HepG2 (cell line): Measurements from ENCODE around the gene ARFGAP2. TPM values are rescaled to one million over a fixed set of nuclear protein-coding genes. Genes with fewer than 3 reads are reported as not detected.

Source experiments
- ATAC-seq: fragments of 200-7000 bp; cut with Tn5 transposase; 3 replicates; pipeline ENCODE4 v1.9.1; 2020; ENCODE audit warnings: mild to moderate bottlenecking, moderate library complexity
- BruUV-seq: library from RNA; stranded (reverse); fragments of 400-500 nt; replicated peaks from 2 replicates; lab custom pipeline; 2021; lab: Mats Ljungman, UMichigan
- CTCF ChIA-PET: fragments of 300-600 bp; formaldehyde crosslinking; extraction: SDS; loops from one replicate; lab custom pipeline; 2021; ENCODE audit warnings: low total read pairs, inconsistent platforms, low intra/inter-chr PET ratio; lab: Yijun Ruan, JAX
- POLR2A ChIA-PET: fragments of 350-600 bp; sonication (Branson Sonifier 250); formaldehyde crosslinking; loops from one replicate; lab custom pipeline; 2020; ENCODE audit warnings: antibody characterized with exemption, inconsistent platforms; lab: Yijun Ruan, JAX
- DNase-seq: peaks from one replicate; pipeline ENCODE4 v3.0.0-alpha.2; 2015; ENCODE audit warnings: low spot score
- FAIRE-seq: peaks from 3 replicates; lab custom pipeline; 2011; peaks lifted over from hg19 to GRCh38; lab: Jason Lieb, UNC
- H2AFZ ChIP-seq: one replicate; pipeline ENCODE4 v1.6.1; 2011; ENCODE audit warnings: low read length, inconsistent platforms
- H3K27ac ChIP-seq: fragments of 300-600 bp; 3 replicates; pipeline ENCODE4 v1.8.0; 2011; ENCODE audit warnings: mixed run types, mild to moderate bottlenecking, mixed read lengths, low read length, inconsistent platforms; ENCODE audit not compliant: insufficient read depth; ENCODE audit errors: extremely low read length
- H3K27me3 ChIP-seq, 2 experiments: fragments of 200-600 bp in 1 of 2; 2 replicates in 1 of 2; 3 replicates in 1 of 2; pipeline versions ENCODE4 v1.6.0 to v1.8.0; 2011; ENCODE audit warnings: low read length in 2 of 2, mild to moderate bottlenecking in 2 of 2, moderate library complexity in 2 of 2, inconsistent platforms in 1 of 2; ENCODE audit not compliant: insufficient read depth in 2 of 2, control insufficient read depth in 1 of 2
- H3K36me3 ChIP-seq, 2 experiments: fragments of 200-600 bp in 1 of 2; replicated peaks in 1 of 2; 2 replicates in 1 of 2; 3 replicates in 1 of 2; pipeline versions ENCODE4 v1.5.1 to v1.8.0; 2011; ENCODE audit warnings: low read length in 2 of 2, inconsistent platforms in 1 of 2; ENCODE audit not compliant: insufficient read depth in 2 of 2, control insufficient read depth in 1 of 2
- H3K4me1 ChIP-seq: 2 replicates; pipeline ENCODE4 v1.5.1; 2012; ENCODE audit warnings: low read length, inconsistent platforms; ENCODE audit not compliant: insufficient read depth
- H3K4me2 ChIP-seq: 2 replicates; pipeline ENCODE4 v1.6.0; 2011; ENCODE audit warnings: low read depth, low read length, inconsistent platforms
- H3K4me3 ChIP-seq, 3 experiments: fragments of 200-600 bp in 1 of 3; sonication (generic), shearing (Covaris generic) in 1 of 3; replicated peaks in 1 of 3; 2 replicates each; pipeline ENCODE4 v1.5.1; 2011 to 2016; ENCODE audit warnings: low read length in 3 of 3, inconsistent platforms in 2 of 3, low read depth in 2 of 3, mild to moderate bottlenecking in 2 of 3, control low read depth in 1 of 3, mixed read lengths in 1 of 3; ENCODE audit not compliant: insufficient read depth in 1 of 3
- H3K79me2 ChIP-seq: one replicate; pipeline ENCODE4 v1.6.1; 2011; ENCODE audit warnings: low read length, inconsistent platforms; ENCODE audit not compliant: insufficient read depth
- H3K9ac ChIP-seq: 2 replicates; pipeline ENCODE4 v1.6.0; 2011; ENCODE audit warnings: mild to moderate bottlenecking, low read depth, low read length, inconsistent platforms; ENCODE audit not compliant: insufficient read depth
- H3K9me3 ChIP-seq: 2 replicates; pipeline ENCODE4 v1.5.1; 2012; ENCODE audit warnings: mild to moderate bottlenecking, low read length
- H4K20me1 ChIP-seq: 2 replicates; pipeline ENCODE4 v1.6.0; 2011; ENCODE audit warnings: inconsistent platforms, mild to moderate bottlenecking, low read length, moderate library complexity; ENCODE audit not compliant: insufficient read depth
- AGO2 ChIP-seq: fragments of 200-400 bp; formaldehyde crosslinking; optimal IDR thresholded peaks from 2 replicates; pipeline ENCODE3; 2017; ENCODE audit warnings: mild to moderate bottlenecking, low read depth, low read length, moderate library complexity
- MYNN ChIP-seq: sonication (generic); formaldehyde crosslinking; IDR thresholded peaks from 2 replicates; pipeline ENCODE4 v1.4.0; 2020; ENCODE audit warnings: mild to moderate bottlenecking, low read depth, missing genetic modification reagents
- SMC3 ChIP-seq: IDR thresholded peaks from 2 replicates; pipeline ENCODE4 v1.6.1; 2011; ENCODE audit warnings: low read length, improper control_type of control experiment
- WIZ ChIP-seq: sonication (generic); formaldehyde crosslinking; IDR thresholded peaks from 2 replicates; pipeline ENCODE4 v1.5.1; 2020; ENCODE audit warnings: mild to moderate bottlenecking, missing genetic modification reagents
- XRCC5 ChIP-seq: fragments of 200-400 bp; formaldehyde crosslinking; optimal IDR thresholded peaks from 2 replicates; pipeline ENCODE3; 2017; ENCODE audit warnings: mild to moderate bottlenecking, low read length
- ZNF282 ChIP-seq: fragments of 450-650 bp; IDR thresholded peaks from 2 replicates; pipeline ENCODE4 v1.6.1; 2018; ENCODE audit not compliant: partially characterized antibody
- ZNF34 ChIP-seq: sonication (generic); formaldehyde crosslinking; IDR thresholded peaks from 2 replicates; pipeline ENCODE4 v1.4.0; 2020; ENCODE audit warnings: mild to moderate bottlenecking, missing genetic modification reagents, borderline replicate concordance
- ZNF558 ChIP-seq: sonication (generic); formaldehyde crosslinking; IDR thresholded peaks from 2 replicates; pipeline ENCODE4 v1.9.0; 2022; ENCODE audit warnings: mild to moderate bottlenecking, missing genetic modification reagents, borderline replicate concordance
- WGBS: methylation state at CpG from one replicate; pipeline ENCODE4 v1.1.6; 2017; ENCODE audit warnings: low lambda C conversion rate; 5-methylcytosine and 5-hydroxymethylcytosine counted together
- in situ Hi-C: cut with HindIII; loops from 2 replicates; pipeline ENCODE4 v1.10.0; 2017; ENCODE audit warnings: low pct_unique_long_range_greater_than_20kb; ENCODE audit not compliant: extremely low pct_ligation_motif_present
- intact Hi-C: fragments of 100-400 bp; cut with micrococcal nuclease; formaldehyde crosslinking; loops from one replicate; pipeline ENCODE4 v1.10.0; 2022; ENCODE audit not compliant: unreplicated experiment
- polyA plus RNA-seq, 8 experiments: library from polyadenylated mRNA; depleted of rRNA in 3 of 8; stranded (reverse) in 7 of 8; unstranded in 1 of 8; fragments of >200 nt; fragmentation: Illumina TruSeq in 4 of 8; extraction: Trizol in 4 of 8; gene quantifications; 2 replicates each; pipeline versions ENCODE4 v1.2.1 to v1.2.3, GENCODE V29; 2011 to 2016; ENCODE audit warnings: low read depth in 4 of 8, missing spikeins in 1 of 8, mixed read lengths in 1 of 8; ENCODE audit not compliant: insufficient read depth in 1 of 8
- total RNA-seq, 5 experiments: library from RNA; depleted of rRNA; stranded (reverse); fragments of >200 nt; fragmentation: Illumina TruSeq; extraction: Trizol; gene quantifications; 2 replicates each; pipeline ENCODE4 v1.2.3, GENCODE V29; 2016; ENCODE audit warnings: low read depth in 1 of 5
- TF ChIP-seq, protein P1 (sequence below): sonication (generic); formaldehyde crosslinking; IDR thresholded peaks from 2 replicates; pipeline ENCODE4 v1.4.0; 2020; ENCODE audit warnings: missing genetic modification reagents
- TF ChIP-seq, protein P2 (sequence below): sonication (generic); formaldehyde crosslinking; IDR thresholded peaks from 2 replicates; pipeline ENCODE4 v1.8.0; 2022; ENCODE audit warnings: missing genetic modification reagents, low read depth, mild to moderate bottlenecking, borderline replicate concordance
- TF ChIP-seq, protein P3 (sequence below): sonication (generic); formaldehyde crosslinking; conservative IDR thresholded peaks from 2 replicates; pipeline ENCODE4 v1.5.0; 2020; ENCODE audit warnings: missing genetic modification reagents
- TF ChIP-seq, protein P4 (sequence below): sonication (generic); formaldehyde crosslinking; IDR thresholded peaks from 2 replicates; pipeline ENCODE4 v1.9.0; 2021; ENCODE audit warnings: missing genetic modification reagents, borderline replicate concordance
- TF ChIP-seq, protein P5 (sequence below): sonication (generic); formaldehyde crosslinking; IDR thresholded peaks from 2 replicates; pipeline ENCODE4 v1.4.0; 2020; ENCODE audit warnings: missing genetic modification reagents

ARFGAP2 gene
- total and polyA plus RNA-seq, 2 of the 13 experiments (the other 11 are each of a cell fraction or from before 2014, with no cell fraction given) = 32.3 to 75.3 TPM

DNA sequence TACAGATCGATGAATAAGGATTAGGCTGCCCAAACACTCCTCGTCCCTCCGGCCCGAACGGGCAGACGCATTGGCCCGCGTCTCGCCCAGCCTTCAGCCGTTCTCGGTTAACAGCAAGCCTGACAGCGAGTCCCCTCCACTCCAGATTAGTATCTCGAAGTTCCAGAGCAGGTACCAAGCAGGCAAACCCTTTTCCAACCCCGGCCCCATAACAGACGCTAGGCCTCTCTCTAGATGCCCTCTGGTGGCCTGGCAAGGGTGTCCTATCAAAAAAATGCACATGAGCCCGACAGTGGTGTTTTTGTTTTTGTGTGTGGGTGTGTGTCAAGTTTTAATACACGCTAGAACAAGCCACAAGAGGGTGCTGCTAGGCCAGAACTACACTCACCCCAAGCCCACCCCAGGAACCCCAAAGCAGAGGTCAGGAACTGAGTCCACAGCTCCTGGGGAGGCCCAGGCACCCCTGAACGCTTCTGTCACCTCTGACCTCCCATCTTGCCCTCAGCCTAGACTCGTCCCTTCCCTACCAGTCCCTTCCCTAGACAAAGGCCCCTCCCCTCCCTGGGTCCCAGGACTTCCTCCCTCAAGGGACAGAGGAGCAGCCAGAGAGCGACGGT is 658 bp upstream of the ARFGAP2 start (continued):
- TF ChIP-seq, protein P1, sequence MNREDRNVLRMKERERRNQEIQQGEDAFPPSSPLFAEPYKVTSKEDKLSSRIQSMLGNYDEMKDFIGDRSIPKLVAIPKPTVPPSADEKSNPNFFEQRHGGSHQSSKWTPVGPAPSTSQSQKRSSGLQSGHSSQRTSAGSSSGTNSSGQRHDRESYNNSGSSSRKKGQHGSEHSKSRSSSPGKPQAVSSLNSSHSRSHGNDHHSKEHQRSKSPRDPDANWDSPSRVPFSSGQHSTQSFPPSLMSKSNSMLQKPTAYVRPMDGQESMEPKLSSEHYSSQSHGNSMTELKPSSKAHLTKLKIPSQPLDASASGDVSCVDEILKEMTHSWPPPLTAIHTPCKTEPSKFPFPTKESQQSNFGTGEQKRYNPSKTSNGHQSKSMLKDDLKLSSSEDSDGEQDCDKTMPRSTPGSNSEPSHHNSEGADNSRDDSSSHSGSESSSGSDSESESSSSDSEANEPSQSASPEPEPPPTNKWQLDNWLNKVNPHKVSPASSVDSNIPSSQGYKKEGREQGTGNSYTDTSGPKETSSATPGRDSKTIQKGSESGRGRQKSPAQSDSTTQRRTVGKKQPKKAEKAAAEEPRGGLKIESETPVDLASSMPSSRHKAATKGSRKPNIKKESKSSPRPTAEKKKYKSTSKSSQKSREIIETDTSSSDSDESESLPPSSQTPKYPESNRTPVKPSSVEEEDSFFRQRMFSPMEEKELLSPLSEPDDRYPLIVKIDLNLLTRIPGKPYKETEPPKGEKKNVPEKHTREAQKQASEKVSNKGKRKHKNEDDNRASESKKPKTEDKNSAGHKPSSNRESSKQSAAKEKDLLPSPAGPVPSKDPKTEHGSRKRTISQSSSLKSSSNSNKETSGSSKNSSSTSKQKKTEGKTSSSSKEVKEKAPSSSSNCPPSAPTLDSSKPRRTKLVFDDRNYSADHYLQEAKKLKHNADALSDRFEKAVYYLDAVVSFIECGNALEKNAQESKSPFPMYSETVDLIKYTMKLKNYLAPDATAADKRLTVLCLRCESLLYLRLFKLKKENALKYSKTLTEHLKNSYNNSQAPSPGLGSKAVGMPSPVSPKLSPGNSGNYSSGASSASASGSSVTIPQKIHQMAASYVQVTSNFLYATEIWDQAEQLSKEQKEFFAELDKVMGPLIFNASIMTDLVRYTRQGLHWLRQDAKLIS = 0 out of 2 replicates have a peak, but pooled peaks have one; percentile 28
- TF ChIP-seq SMC3 = peak; percentile 44
- TF ChIP-seq XRCC5 = no peak
- TF ChIP-seq, protein P2, sequence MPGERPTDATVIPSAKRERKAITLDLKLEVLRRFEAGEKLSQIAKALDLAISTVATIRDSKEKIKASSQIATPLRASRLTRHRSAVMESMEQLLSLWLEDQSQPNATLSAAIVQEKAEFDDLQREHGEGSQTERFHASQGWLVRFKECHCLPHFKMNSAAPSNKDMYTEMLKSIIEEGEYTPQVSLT = 0 out of 2 replicates have a peak, but pooled peaks have one; percentile 50
- TF ChIP-seq ZNF34 (CRISPR knock-in tag) = no peak
- no peak for TF ChIP-seq MYNN (CRISPR knock-in tag)

DNA sequence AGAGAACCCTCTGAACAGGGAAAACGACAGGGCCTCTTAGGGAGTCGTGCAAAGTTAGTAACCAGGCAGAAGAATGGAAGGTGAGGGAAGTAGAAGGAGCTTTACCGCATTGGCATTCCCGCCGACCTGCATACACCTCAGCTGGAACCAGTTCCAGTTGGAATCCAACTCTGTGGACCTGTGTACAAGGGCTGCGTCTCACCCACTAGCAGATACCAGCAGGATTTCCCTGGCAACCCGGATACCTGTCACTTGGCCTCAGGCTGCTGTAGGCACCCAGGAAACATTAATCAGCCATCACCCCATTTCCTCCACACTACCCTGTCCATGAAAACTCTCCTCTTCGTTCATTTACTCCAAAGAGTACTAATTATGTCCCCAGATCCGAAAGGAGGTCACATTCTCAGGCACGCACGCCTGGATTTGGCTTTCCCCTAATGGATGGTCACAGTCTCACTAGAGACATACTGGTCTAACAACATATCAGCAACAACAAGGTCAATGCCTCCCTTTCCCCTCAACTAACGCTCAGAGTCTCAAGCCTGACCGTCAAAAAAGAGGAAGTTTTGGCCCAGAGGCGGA is 842 bp downstream of the ARFGAP2 start:
- FAIRE-seq (no peak), ATAC-seq (no peak)
- CTCF ChIA-PET = no interaction called here
- TF ChIP-seq, protein P3, sequence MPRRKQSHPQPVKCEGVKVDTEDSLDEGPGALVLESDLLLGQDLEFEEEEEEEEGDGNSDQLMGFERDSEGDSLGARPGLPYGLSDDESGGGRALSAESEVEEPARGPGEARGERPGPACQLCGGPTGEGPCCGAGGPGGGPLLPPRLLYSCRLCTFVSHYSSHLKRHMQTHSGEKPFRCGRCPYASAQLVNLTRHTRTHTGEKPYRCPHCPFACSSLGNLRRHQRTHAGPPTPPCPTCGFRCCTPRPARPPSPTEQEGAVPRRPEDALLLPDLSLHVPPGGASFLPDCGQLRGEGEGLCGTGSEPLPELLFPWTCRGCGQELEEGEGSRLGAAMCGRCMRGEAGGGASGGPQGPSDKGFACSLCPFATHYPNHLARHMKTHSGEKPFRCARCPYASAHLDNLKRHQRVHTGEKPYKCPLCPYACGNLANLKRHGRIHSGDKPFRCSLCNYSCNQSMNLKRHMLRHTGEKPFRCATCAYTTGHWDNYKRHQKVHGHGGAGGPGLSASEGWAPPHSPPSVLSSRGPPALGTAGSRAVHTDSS (CRISPR knock-in tag) = 0 out of 2 replicates have a peak, but pooled peaks have one; percentile 31
- TF ChIP-seq, protein P4, sequence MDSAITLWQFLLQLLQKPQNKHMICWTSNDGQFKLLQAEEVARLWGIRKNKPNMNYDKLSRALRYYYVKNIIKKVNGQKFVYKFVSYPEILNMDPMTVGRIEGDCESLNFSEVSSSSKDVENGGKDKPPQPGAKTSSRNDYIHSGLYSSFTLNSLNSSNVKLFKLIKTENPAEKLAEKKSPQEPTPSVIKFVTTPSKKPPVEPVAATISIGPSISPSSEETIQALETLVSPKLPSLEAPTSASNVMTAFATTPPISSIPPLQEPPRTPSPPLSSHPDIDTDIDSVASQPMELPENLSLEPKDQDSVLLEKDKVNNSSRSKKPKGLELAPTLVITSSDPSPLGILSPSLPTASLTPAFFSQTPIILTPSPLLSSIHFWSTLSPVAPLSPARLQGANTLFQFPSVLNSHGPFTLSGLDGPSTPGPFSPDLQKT (CRISPR knock-in tag) = no peak
- TF ChIP-seq, protein P5, sequence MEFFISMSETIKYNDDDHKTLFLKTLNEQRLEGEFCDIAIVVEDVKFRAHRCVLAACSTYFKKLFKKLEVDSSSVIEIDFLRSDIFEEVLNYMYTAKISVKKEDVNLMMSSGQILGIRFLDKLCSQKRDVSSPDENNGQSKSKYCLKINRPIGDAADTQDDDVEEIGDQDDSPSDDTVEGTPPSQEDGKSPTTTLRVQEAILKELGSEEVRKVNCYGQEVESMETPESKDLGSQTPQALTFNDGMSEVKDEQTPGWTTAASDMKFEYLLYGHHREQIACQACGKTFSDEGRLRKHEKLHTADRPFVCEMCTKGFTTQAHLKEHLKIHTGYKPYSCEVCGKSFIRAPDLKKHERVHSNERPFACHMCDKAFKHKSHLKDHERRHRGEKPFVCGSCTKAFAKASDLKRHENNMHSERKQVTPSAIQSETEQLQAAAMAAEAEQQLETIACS (CRISPR knock-in tag) = 0 out of 2 replicates have a peak, but pooled peaks have one; percentile 7
- no peak for TF ChIP-seq ZNF558 (CRISPR knock-in tag)
- TF ChIP-seq AGO2 = no peak
- TF ChIP-seq WIZ (CRISPR knock-in tag) = 0 out of 2 replicates have a peak, but pooled peaks have one; percentile 1
- no peak for TF ChIP-seq ZNF282

More for the DNA sequence above, 842 bp downstream of the ARFGAP2 start:
- H3K27me3 ChIP-seq = no peaks in the 10 kb centered on the region; a peak in 1 of 5 replicates
- H2AFZ ChIP-seq = no peak overlapping the region
- peaks cover 62% of the 10 kb centered on the region for H3K4me1 ChIP-seq
- peaks cover 49% of the 10 kb centered on the region for H3K79me2 ChIP-seq
- 0 out of 2 replicates have a peak, but pooled peaks cover 10% of the 10 kb centered on the region for H4K20me1 ChIP-seq
- peak overlapping the region; percentile 93 for H3K9ac ChIP-seq
- H3K9me3 ChIP-seq = no peaks in the 10 kb centered on the region
- no TSS peak for BruUV-seq
- H3K36me3 ChIP-seq = peaks cover 29 to 63% of the 10 kb centered on the region in 2 experiments
- in situ Hi-C loops (loop anchor here (5.0 kb wide), 2 partner anchors 71 to 176 kb away; partner anchors contain the start of genes ACP2 and MYBPC3), intact Hi-C loops (no loop called here)
- H3K27ac ChIP-seq = peak overlapping the region; percentile 82
- WGBS = 20% methylated on average over 13 of the region's 14 CpGs
- POLR2A ChIA-PET = interaction anchor here (1.1 to 4.7 kb wide), 3 partner anchors 9 to 82 kb away, joined by 3 to 81 read pairs (median 60); partner anchors contain the start of genes NR1H3 and PACSIN3
- peak overlapping the region; percentile 100 for H3K4me2 ChIP-seq
- DNase-seq = no peak
- peak overlapping the region; percentile 91 to 98 (median 93) for H3K4me3 ChIP-seq
